Measurements from ENCODE around the gene AKAP7. TPM values are rescaled to one million over a fixed set of nuclear protein-coding genes. Genes with fewer than 3 reads are reported as not detected.
"Not testable (repeated sequence)": the region's sequence is repeated elsewhere in the genome, so short reads cannot be mapped to it uniquely, and the experiment has no call there.

AKAP7 gene
- total RNA-seq: 16.5 TPM

- DNase-seq (ENCODE audit: low spot score): peak; percentile 77
Observed at GRCh38 chr6:131135244-131136020, at the start of gene AKAP7. TSS of gene AKAP7 (plus strand) at chr6:131135467. CDS start at chr6:131135764, 297 bp downstream.

DNA sequence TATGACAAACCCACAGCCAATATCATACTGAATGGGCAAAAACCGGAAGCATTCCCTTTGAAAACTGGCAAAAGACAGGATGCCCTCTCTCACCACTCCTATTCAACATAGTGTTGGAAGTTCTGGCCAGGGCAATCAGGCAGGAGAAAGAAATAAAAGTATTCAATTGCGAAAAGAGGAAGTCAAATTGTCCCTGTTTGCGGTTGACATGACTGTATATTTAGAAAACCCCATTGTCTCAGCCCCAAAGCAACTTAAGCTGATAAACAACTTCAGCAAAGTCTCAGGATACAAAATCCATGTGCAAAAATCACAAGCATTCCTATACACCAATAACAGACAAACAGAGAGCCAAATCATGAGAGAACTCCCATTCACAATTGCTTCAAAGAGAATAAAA lies 44.9 kb upstream of the AKAP7 start:
- not testable (repeated sequence) for DNase-seq (ENCODE audit: low spot score)

DNA sequence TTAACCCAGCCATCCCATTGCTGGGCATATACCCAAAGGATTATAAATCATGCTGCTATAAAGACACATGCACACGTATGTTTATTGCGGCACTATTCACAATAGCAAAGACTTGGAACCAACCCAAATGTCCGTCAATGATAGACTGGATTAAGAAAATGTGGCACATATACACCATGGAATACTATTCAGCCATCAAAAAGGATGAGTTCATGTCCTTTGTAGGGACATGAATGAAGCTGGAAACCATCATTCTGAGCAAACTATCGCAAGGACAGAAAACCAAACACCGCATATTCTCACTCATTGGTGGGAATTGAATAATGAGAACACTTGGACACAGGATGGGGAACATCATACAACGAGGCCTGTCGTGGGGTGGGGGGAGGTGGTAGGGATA lies 43.3 kb upstream of the AKAP7 start:
- DNase-seq (ENCODE audit: low spot score): not testable (repeated sequence)

GRCh38 chr6:131093334-131093733 lies 41.9 kb upstream of the AKAP7 start:
- no peak for DNase-seq (ENCODE audit: low spot score)

GRCh38 chr6:131096786-131097185 lies 38.5 kb upstream of the AKAP7 start:
- no peak for DNase-seq (ENCODE audit: low spot score)

GRCh38 chr6:131101911-131102680 lies 33.2 kb upstream of the AKAP7 start:
- DNase-seq (ENCODE audit: low spot score): no peak

DNA sequence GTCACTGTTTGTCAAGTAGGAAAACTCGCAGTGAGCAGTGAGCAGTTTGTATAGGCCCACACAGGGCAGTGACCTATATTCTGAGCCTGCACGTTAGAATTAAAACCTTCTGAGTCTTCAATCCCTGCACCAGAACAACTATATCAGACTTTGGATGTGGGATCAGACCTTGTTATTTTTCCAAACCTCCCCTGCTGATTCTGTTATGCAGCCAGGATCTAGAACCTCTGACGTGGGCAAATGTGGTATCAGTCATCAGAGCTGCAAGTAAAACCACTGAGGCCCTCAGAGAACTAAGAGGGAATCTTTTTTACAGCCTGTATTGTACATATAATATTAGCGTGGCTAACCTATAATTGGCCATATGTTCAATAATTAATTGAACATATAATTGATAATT lies 32.0 kb upstream of the AKAP7 start:
- no peak for DNase-seq (ENCODE audit: low spot score)

DNA sequence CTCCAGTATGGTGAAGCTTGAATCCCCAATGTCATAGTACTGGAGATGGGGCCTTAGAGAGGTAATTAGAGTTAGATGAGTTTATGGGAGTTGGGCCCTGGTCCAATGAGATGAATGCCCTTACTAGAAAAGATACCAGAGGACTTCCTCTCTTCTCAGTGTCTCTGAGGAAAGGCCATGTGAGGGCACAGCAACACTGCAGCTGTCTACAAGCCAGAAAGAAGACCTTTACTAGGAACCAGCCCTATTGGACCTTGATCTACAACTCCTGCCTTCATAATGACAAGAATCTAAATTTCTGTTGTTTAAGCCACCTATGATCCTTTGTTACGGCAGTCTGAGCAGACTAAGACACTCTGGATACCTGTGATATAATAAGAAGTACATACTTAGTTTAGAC lies 31.4 kb upstream of the AKAP7 start:
- DNase-seq (ENCODE audit: low spot score): no peak

- no peak for DNase-seq (ENCODE audit: low spot score)
Observed at GRCh38 chr6:131107151-131107550, 28.1 kb upstream of the AKAP7 start.

- DNase-seq (ENCODE audit: low spot score): no peak
Observed at GRCh38 chr6:131112249-131112648, 23.0 kb upstream of the AKAP7 start.

GRCh38 chr6:131115651-131116050 lies 19.6 kb upstream of the AKAP7 start:
- no peak for DNase-seq (ENCODE audit: low spot score)

GRCh38 chr6:131116321-131116720 lies 18.9 kb upstream of the AKAP7 start:
- DNase-seq (ENCODE audit: low spot score): no peak

DNA sequence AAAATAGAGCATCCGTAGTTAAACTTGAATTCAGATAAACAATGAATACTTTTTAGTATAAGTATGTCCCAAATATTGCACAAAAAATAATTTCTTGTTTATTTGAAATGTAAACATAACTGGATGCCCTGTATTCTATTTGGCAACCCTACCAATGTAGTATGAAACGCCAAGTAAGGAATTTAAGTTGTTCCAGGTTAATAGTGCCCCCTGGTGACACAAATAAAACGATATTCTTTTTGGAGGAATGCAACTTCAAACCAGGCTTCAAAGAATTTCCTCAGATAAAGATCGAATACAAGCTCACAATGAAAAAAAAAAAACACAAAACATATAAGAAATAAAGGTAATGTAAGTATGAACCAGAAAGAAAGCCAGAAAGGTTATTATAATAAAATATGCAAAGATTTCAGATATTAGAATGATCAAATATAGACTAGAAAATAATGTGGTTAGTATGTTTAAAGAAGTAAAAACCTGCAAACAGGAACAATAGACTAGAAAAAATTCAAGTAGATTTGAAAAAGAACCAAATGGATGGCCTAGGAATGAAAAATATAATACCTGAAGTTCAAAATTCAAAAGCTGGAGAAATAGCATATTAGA lies 18.4 kb upstream of the AKAP7 start:
- no peak for DNase-seq (ENCODE audit: low spot score)

DNA sequence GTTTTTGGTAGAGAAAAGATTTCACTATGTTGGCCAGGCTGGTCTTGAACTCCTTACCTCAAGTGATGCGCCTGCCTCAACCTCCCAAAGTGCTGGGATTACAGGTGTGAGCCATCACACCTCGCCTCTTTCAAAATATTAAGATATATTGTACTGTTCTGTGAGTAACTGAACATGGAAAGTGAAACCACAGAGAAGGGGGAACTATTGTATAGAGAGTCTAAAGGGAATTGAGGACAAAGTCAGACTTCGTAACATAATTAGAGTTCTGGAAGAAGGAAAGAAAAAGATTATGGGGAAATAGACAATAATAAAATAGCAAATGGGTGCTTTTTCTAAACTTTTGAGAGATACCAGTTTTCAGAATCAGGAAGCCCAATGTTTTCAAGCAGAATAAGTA lies 17.4 kb upstream of the AKAP7 start:
- no peak for DNase-seq (ENCODE audit: low spot score)

DNA sequence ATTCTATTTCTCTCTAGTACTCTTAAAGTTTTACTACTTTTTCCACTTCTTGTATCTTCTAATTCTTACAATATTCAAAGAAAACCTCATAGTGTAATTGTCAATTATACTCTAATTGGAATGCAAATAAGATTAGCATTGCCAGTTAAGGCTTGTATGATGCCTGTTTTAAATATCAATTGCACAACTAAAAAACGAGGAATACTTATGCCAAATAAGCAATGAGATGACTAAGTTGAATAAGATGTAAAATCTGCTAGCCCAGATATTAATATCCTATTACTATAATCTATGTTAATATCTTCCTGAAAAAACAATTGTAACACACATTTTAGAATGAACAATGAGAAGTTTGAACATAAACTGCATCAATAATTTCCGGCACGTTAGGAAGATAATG lies 13.3 kb upstream of the AKAP7 start:
- DNase-seq (ENCODE audit: low spot score): no peak

- no peak for DNase-seq (ENCODE audit: low spot score)
Observed at GRCh38 chr6:131122516-131122915, 12.8 kb upstream of the AKAP7 start.

- DNase-seq (ENCODE audit: low spot score): no peak
Observed at GRCh38 chr6:131124336-131125071, 10.8 kb upstream of the AKAP7 start.

DNA sequence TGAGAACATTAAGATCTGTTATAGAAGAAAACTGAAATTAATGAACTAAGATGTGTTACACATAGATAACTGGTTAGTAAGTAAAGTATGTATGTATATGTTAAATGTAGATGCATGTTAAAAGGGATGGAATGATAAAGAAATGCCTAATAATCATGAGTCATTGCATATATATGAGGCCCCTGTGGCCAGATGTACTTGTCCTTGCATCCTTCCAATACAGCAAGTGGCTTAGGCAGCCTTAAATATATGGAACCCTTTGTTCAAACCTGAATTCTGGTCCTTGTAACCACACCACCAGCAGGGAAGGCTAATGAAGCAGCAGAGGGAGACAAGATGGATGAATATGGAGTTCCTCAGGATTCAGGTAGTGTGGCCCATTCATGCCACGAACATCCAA lies 9.8 kb upstream of the AKAP7 start:
- no peak for DNase-seq (ENCODE audit: low spot score)

DNA sequence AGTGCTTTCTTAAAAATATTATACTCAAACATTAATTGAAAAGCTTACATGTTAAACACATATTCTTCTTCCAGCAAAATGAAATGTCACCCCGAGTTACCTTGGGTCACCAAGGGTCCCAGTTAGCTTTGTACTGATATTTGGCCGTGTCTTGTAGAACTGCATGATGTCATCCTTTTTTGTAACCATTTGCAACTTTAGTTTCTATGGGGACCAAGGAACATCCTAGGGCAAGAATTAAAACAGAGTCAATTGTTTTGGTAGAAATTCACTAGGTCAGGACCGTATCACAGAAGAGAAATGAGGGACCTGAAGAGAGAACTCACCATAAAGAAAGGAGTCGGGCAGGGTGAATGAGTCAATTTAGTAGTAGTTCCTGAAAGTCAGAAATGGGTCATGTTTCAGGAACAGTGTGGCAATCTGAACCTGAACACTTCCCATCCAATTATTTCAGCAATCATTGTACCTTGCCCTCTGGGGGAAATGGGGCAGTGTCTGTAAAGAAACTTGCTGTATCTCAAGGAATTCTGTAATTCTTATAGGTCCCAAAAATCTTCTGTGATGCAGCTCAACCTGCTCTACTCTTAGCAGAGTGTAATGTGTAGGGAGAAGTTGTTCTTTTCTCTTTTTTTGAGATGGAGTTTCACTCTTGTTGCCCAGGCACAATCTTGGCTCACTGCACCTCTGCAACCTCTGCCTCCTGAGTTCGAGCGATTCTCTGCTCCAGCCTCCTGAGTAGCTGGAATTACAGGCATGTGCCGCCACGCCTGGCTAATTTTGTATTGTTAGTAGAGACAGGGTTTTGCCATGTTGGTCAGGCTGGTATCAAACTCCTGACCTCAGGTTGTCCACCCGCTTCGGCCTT lies 5.3 kb upstream of the AKAP7 start:
- no peak for DNase-seq (ENCODE audit: low spot score)

DNA sequence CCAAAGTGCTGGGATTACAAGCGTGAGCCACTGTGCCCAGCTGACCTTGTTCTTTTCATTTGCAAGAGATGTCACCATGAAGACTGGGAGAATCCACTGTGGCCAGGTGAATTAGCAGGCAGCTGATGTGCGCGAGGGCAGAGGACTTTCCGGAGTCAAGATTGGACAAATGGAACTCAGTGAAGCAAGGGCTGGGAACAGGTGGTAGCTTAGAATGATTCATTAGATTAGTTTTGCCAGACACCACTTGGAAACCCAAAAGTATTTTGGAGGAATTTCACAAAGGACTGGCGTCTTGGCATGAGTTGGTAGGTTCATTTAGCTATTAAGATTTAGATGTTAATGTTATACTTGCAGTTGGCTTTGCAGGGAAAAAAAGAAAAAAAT lies 4.7 kb upstream of the AKAP7 start:
- no peak for DNase-seq (ENCODE audit: low spot score)

GRCh38 chr6:131132360-131132759 lies 2.9 kb upstream of the AKAP7 start:
- no peak for DNase-seq (ENCODE audit: low spot score)
